Retinal pigment epithelial cell (primary cell): Measurements from ENCODE around the gene AOPEP.

Source experiments
- DNase-seq: peaks from one replicate; pipeline ENCODE4 v3.0.0-alpha.2; 2010; ENCODE audit warnings: low read depth
- H3K4me3 ChIP-seq: 2 replicates; pipeline ENCODE4 v1.5.1; 2011; ENCODE audit warnings: mild to moderate bottlenecking, low read length, control low read depth, moderate library complexity
- TF ChIP-seq, protein P1 (sequence below): conservative IDR thresholded peaks from 2 replicates; pipeline ENCODE4 v1.5.1; 2011; ENCODE audit warnings: low read depth, low read length, control low read depth, inconsistent platforms

The AOPEP gene

GRCh38 chr9:94900222-94901018, 173.9 kb downstream of the AOPEP start:
- TF ChIP-seq, protein P1, sequence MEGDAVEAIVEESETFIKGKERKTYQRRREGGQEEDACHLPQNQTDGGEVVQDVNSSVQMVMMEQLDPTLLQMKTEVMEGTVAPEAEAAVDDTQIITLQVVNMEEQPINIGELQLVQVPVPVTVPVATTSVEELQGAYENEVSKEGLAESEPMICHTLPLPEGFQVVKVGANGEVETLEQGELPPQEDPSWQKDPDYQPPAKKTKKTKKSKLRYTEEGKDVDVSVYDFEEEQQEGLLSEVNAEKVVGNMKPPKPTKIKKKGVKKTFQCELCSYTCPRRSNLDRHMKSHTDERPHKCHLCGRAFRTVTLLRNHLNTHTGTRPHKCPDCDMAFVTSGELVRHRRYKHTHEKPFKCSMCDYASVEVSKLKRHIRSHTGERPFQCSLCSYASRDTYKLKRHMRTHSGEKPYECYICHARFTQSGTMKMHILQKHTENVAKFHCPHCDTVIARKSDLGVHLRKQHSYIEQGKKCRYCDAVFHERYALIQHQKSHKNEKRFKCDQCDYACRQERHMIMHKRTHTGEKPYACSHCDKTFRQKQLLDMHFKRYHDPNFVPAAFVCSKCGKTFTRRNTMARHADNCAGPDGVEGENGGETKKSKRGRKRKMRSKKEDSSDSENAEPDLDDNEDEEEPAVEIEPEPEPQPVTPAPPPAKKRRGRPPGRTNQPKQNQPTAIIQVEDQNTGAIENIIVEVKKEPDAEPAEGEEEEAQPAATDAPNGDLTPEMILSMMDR = no peak
- DNase-seq = no peak

DNA sequence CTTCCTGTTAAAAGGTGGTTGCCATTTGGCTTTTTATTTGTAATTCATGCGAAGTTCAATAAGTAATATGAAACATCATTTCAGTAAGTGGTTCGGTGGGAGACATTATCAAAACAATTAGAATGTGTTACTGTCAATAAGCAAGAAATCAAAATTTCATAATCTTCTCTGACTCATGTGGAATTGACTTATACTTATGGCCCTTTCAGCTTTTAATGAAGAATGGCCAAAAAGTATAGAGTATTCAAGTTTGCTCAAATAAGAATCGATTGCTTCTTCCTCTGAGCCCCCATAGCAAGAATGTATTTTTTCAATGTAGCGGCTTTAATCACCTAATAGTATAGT, 174.5 kb downstream of the AOPEP start:
- DNase-seq = no peak
- H3K4me3 ChIP-seq = no peak overlapping the region
- TF ChIP-seq, protein P1 = no peak

More at GRCh38 chr9:94900222-94901018, 173.9 kb downstream of the AOPEP start:
- H3K4me3 ChIP-seq = no peak overlapping the region

DNA sequence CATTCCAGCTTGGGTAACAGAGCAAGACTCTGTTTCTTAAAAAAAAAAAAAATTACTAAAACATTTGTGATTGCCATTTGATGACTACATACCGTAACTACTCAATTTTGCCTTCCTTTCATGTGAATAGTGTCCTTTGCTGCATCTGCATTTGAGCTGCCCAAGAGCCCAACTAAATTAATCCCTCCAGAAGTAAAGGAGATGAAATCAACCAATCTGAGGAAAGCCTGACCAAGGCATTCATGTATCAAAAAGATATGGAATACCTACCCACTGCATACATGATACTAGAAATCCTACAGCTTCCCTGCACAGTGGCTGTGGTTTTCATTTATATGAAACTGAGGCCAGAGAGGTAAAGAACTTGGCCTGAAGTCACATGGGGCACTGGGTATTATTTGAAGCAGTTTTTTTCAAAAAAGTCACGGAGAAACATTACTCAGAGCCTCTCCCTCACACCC, 177.5 kb downstream of the AOPEP start:
- TF ChIP-seq, protein P1 = no peak
- H3K4me3 ChIP-seq = no peak overlapping the region
- DNase-seq = no peak

DNA sequence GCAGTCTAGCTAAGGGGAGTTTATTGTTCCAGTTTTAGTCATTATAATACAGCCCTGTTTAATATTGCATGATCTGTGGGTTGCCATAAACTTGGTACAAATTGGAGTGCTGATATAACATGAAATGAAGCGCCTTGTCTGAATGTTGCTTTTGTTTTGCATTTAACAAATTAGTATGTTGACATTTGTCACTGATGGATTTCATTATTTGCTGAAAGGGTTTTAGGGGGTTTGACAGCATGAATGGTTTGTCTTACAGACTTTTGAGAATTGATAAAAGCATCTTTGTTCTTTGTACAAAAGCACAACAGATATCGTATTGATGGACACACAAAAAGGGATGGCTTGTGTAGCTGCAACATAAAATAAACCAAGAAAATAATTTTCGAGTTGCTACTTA, 178.3 kb downstream of the AOPEP start:
- TF ChIP-seq, protein P1 = no peak
- no peak overlapping the region for H3K4me3 ChIP-seq
- DNase-seq = no peak

DNA sequence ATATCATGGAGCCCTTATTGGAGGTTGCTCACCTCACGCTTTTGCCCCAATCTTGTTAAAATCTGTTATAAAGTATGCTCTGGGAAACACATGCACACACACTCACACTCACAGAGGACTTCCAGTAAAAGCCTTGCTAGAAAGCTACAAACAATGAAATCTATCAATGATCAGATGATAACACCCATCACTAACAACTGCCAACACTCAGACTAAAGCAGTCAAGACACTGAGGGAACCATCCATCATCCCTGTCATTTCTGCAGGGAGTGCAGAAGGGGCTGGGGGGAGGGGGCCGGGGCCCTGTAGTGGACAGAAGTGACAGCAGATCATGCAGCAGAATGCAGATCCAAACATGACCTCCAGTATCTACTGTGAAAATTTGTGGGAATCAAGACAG, 179.1 kb downstream of the AOPEP start:
- TF ChIP-seq, protein P1 = no peak
- DNase-seq = no peak
- H3K4me3 ChIP-seq = no peak overlapping the region

DNA sequence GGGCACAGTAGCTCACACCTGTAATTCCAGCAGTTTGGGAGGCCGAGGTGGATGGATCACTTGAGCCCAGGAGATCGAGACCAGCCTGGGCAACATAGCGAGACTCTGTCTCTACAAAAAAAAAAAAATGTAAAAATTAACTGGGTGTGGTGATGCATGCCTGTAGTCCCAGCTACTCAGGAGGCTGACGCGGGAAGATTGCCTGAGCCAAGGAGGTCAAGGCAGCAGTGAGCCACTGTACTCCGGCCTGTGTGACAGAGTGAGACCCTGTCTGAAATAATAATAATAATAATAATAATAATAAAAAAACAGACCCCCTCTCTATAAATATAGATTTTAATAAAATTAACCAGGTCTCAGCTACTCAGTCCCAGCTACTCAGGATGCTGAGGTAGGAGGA, 179.7 kb downstream of the AOPEP start:
- TF ChIP-seq, protein P1 = no peak
- no peak for DNase-seq
- H3K4me3 ChIP-seq = no peak overlapping the region

DNA sequence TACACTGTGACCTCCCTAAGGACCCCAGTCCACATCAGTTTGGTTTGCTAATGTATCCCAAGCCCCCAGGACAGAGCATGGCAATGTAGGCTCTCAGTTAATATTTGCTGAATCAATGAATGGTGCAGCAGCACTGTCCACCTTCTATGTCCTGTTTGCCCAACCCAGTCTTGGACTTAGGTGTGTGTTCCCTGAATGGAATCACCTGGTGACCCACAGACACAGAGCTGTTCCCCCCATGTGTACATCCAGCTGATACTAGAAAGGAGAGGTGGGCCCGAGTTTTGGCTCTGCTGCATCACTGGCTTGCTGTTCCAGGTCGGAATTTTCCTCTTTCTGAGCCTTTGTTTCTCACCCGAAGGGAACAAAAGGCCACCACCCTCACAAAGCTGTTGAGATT, 180.2 kb downstream of the AOPEP start:
- TF ChIP-seq, protein P1 = no peak

More for the DNA sequence above, 180.2 kb downstream of the AOPEP start:
- DNase-seq = no peak
- H3K4me3 ChIP-seq = no peak overlapping the region
